ENCODE results near the gene GRK2. TPM values are rescaled to one million over a fixed set of nuclear protein-coding genes. Genes with fewer than 3 reads are reported as not detected.

GRK2 gene
- total RNA-seq, 1 experiment from 2014 or later: 22.0 TPM

- no peak for DNase-seq (ENCODE audit: low read depth)
Measured at GRCh38 chr11:67282155-67282875, 16.0 kb downstream of the GRK2 start.

GRCh38 chr11:67282876-67283371, 16.7 kb downstream of the GRK2 start:
- no peak for DNase-seq (ENCODE audit: low read depth)

GRCh38 chr11:67283481-67283963, 17.2 kb downstream of the GRK2 start:
- no peak for DNase-seq (ENCODE audit: low read depth)

- no peak for DNase-seq (ENCODE audit: low read depth)
Measured at GRCh38 chr11:67284811-67285540, 18.7 kb downstream of the GRK2 start.

DNA sequence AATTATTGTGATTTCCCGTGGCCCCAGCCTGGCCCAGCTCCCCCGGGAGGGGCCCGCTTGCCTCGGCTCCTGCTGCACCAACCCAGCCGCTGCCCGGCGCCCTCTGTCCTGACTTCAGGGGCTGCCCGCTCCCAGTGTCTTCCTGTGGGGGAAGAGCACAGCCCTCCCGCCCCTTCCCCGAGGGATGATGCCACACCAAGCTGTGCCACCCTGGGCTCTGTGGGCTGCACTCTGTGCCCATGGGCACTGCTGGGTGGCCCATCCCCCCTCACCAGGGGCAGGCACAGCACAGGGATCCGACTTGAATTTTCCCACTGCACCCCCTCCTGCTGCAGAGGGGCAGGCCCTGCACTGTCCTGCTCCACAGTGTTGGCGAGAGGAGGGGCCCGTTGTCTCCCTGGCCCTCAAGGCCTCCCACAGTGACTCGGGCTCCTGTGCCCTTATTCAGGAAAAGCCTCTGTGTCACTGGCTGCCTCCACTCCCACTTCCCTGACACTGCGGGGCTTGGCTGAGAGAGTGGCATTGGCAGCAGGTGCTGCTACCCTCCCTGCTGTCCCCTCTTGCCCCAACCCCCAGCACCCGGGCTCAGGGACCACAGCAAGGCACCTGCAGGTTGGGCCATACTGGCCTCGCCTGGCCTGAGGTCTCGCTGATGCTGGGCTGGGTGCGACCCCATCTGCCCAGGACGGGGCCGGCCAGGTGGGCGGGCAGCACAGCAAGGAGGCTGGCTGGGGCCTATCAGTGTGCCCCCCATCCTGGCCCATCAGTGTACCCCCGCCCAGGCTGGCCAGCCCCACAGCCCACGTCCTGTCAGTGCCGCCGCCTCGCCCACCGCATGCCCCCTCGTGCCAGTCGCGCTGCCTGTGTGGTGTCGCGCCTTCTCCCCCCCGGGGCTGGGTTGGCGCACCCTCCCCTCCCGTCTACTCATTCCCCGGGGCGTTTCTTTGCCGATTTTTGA, 19.5 kb downstream of the GRK2 start:
- DNase-seq (ENCODE audit: low read depth): no peak

GRCh38 chr11:67286621-67287333, 20.5 kb downstream of the GRK2 start:
- no peak for DNase-seq (ENCODE audit: low read depth)

DNA sequence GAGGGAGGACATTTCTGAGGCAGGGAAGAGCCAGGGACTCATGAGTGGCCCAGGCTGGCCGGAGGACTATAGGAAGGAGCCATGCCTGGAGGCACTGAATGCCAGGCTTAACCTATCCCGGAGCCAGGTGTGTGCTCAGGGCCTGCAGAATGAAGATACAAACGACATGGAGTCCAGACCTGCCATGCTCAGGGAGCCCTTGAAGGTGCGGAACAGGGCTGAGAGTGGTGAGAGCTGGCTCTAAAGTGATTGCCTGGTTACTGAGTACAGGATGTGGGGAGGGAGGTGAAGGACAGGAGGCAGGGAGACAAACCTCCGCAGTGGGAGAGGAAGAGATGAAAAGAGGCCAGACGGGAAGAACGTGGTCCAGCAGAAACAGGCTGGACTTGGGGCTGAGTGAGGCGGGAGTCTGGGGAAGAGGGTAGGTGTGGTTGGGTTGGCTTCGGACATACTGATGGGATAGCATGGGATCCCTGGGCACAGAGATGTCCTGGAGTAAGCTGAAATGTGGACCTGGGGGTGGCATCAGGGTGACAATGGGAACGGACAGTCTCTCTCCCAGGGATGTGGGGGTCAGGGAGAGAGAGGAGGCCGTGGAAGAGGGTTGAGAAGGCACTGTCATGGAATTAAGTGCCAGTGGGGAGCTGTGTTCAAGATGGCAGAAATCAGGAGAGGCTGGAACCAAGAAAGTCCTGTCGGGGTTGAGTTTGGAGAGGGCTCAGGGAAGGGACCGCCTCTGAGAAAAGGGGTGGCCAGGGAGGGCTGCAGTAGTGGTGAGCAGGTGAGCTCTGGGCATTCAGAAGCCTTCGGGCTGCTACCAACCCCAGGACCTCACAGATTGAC, 21.3 kb downstream of the GRK2 start:
- DNase-seq (ENCODE audit: low read depth): no peak

DNA sequence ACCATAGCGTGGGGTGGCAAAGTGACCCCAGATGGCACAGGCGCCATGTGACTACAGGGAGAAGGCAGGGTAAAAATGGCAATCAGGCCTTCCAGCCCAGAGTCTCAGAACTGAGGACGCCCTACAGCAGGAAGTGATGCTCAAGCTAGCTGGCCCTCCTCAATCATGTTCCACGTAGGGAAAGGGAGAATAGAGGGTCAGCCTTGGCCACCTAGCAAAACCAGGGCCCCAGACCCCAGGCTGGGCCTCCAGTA, 21.9 kb downstream of the GRK2 start:
- no peak for DNase-seq (ENCODE audit: low read depth)

- peak; percentile 92 for DNase-seq (ENCODE audit: low read depth)
Measured at GRCh38 chr11:67288452-67289225, 22.4 kb downstream of the GRK2 start.

DNA sequence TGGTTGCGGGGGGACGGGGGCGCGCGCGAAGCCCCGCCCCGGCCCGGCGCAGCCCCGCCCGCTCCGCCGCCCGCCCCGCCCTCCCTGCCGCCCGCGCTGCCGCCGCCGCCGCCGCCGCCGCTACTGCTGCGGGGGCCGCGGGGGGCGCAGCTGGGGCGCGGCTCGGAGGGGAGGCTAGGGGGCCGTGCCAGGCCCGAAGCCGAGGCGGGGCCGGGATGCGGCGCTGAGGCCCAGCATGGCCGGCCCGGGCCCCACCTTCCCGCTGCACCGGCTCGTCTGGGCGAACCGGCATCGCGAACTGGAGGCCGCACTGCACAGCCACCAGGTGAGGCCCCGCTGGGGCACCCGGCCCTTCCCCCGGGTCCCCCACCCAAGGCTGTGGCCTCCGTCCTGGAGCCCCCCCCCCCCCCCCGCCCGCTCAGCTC, 23.0 kb downstream of the GRK2 start, which contains the start of gene ANKRD13D:
Gene ANKRD13D (plus strand): TSS at position 78 of the 425 bp plus-strand sequence. CDS start 158 bp downstream, at position 236.
- DNase-seq (ENCODE audit: low read depth): no peak

DNA sequence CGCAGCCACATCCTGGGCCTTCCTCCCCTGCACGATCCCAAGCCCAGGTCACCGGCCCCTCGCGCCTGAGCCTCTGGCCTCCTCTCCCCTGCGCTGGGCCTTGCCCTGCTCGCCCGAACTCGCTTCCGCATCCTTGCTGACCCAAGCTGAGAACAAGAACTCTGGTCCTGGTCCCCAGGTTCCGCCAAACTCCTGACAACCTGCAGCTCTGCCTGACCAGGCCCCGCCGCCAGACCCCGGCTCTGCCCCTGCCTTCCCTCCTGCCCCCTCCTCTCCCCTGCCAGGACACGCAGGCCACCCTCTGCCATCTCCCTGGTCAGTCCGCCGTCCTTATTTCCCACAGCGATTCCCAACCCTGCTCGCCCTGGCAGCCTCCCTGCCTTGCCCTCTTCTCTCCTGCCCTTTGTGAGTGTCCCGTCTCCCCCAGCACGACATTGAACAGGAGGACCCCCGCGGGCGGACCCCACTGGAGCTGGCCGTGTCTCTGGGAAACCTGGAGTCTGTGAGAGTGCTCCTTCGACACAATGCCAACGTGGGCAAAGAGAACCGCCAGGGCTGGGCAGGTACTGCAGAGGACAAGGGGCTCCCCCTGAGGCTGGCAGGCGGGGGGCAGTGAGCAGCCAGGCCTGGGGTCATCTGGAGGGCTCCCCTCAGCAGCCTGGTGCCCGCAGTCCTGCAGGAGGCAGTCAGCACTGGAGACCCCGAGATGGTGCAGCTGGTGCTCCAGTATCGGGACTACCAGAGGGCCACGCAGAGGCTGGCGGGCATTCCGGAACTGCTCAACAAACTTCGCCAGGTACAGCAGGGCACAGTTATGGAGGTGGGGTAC, 23.6 kb downstream of the GRK2 start:
- no peak for DNase-seq (ENCODE audit: low read depth)

DNA sequence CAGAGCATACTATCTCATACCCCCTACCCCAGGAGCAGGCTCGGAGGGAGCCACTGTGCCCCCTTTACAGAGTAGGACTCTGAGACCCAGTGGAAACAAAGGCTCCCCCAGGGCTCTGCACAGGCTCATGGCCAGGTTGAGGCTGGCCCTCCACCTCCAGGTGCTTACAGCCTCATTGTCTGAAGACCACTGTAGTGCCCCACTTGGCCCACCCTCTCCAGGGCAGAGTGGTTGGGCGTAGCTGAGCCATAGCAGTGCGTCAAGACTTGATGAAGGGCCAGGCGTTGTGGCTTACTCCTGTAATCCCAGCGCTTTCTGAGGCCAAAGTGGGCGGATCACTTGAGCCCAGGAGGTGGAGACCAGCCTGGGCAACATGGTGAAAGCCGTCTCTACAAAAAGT, 24.5 kb downstream of the GRK2 start:
- no peak for DNase-seq (ENCODE audit: low read depth)

- no peak for DNase-seq (ENCODE audit: low read depth)
Measured at GRCh38 chr11:67291481-67292381, 25.5 kb downstream of the GRK2 start.

- no peak for DNase-seq (ENCODE audit: low read depth)
Measured at GRCh38 chr11:67292671-67293070, 26.4 kb downstream of the GRK2 start.

DNA sequence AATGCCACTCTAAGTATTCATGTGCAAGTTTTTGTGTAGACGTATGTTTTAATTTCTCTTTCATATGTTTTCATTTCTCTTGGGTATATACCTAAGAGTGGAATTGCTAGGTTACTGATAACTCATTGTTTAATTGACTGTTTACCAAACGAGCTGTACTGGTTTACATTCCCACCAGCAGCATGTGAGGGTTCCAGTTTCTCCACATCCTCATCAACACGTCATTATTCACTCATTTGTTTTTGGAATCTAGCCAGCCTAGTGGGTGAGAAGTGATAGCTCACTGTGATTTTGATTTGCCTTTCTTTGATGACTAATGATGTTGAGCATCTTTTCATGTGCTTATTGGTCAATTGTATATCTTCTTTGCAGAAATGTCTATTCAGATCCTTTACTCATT, 26.8 kb downstream of the GRK2 start:
- DNase-seq (ENCODE audit: low read depth): peak; percentile 62

DNA sequence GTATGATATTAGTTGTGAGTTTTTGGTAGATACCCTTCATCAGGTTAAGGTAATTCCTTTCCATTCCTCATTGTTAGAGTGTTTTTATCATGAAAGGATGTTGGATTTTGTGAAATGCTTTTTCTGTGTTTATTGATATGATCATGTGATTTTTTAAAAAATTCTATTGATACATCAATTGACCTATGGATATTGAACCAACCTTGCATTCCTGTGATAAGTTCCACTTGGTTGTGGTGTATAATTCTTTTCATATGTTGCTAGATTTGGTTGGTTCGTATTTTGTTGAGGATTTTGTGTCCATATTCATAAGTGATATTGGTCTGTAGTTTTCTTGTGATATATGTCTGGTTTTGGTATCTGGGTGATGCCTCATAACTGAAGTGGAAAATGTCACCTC, 29.6 kb downstream of the GRK2 start:
- DNase-seq (ENCODE audit: low read depth): no peak

DNA sequence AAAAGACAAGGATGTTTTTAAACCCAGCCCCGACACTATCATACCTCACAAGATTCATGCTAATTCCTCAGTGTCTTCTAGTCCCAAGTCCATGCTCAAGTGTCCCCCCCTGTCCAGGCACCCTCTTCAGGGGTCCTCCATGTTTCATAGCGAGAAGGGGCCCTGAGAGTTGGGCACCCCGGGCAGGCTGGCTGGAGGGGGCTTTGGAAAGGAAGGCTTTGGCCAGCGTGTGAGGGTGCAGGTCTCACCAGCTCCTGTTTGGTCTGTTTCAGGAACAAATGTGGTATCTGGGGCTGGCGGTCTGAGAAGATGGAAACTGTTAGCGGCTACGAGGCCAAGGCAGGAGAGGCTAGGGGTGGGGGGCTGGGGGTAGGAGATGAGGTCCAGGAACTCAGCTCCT, 32.5 kb downstream of the GRK2 start:
- DNase-seq (ENCODE audit: low read depth): no peak

Measured in RPMI7951 (cell line).